Hepatocyte (in vitro differentiated cells): ENCODE results near the gene KBTBD8.

Experiments used
- EZH2 ChIP-seq: fragments of 200-600 bp; sonication (generic); IDR thresholded peaks from 2 replicates; pipeline ENCODE4 v1.6.1; 2016; ENCODE audit warnings: antibody characterized with exemption, mild to moderate bottlenecking, borderline replicate concordance
- EZH2phosphoT487 ChIP-seq: fragments of 200-600 bp; sonication (generic); IDR thresholded peaks from one replicate; pipeline ENCODE4 v1.6.1; 2018; ENCODE audit warnings: antibody characterized with exemption, mild to moderate bottlenecking, low read depth, moderate library complexity; ENCODE audit not compliant: unreplicated experiment, severe bottlenecking
- TF ChIP-seq, protein P1 (sequence below): fragments of 200-600 bp; sonication (generic); IDR thresholded peaks from 2 replicates; pipeline ENCODE4 v1.5.1; 2016; ENCODE audit warnings: antibody characterized with exemption, mild to moderate bottlenecking; ENCODE audit not compliant: poor library complexity

DNA sequence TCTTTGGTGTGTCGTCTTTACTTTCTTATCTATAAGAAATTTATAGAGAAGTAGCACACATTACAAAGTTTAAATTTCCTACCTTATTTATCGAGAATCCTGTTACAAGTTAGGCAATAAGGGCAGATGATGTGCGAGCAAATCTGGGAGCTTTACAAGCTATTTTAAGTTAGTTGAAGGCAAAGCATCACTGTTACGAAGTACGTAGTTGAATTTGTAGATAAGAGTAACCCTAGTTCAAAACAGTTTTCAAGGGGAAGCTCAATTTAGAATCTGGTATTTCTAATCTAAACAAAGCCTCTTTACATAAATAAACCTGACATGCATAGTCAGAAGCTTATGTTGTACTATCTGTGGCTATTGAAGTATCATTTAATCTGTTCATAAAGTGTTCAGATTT is 8.4 kb downstream of the KBTBD8 start:
- TF ChIP-seq EZH2phosphoT487 = no peak
- TF ChIP-seq, protein P1, sequence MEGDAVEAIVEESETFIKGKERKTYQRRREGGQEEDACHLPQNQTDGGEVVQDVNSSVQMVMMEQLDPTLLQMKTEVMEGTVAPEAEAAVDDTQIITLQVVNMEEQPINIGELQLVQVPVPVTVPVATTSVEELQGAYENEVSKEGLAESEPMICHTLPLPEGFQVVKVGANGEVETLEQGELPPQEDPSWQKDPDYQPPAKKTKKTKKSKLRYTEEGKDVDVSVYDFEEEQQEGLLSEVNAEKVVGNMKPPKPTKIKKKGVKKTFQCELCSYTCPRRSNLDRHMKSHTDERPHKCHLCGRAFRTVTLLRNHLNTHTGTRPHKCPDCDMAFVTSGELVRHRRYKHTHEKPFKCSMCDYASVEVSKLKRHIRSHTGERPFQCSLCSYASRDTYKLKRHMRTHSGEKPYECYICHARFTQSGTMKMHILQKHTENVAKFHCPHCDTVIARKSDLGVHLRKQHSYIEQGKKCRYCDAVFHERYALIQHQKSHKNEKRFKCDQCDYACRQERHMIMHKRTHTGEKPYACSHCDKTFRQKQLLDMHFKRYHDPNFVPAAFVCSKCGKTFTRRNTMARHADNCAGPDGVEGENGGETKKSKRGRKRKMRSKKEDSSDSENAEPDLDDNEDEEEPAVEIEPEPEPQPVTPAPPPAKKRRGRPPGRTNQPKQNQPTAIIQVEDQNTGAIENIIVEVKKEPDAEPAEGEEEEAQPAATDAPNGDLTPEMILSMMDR = no peak
- TF ChIP-seq EZH2 = no peak
